Motor neuron (in vitro differentiated cells): ENCODE data around the gene C1orf21. TPM values are rescaled to one million over a fixed set of nuclear protein-coding genes. Genes with fewer than 3 reads are reported as not detected.

Source experiments
- ATAC-seq, 8 experiments: fragments of 200-7000 bp; cut with Tn5 transposase; replicated peaks in 6 of 8; 2 replicates each; pipeline ENCODE4 v1.8.0; 2021; ENCODE audit warnings: mild to moderate bottlenecking in 8 of 8, moderate library complexity in 8 of 8
- H3K27ac ChIP-seq, 2 donors: fragments of 250-450 bp; sonication (Bioruptor Pico); 2 replicates each; pipeline ENCODE4 v1.9.0; 2021; ENCODE audit warnings: antibody characterized with exemption in 2 of 2, mild to moderate bottlenecking in 2 of 2, moderate library complexity in 1 of 2
- H3K4me1 ChIP-seq, 2 donors: fragments of 250-450 bp; sonication (Bioruptor Pico); replicated peaks in 1 of 2; 2 replicates each; pipeline ENCODE4 v1.6.1; 2021; ENCODE audit warnings: antibody characterized with exemption in 2 of 2, mild to moderate bottlenecking in 2 of 2, moderate library complexity in 1 of 2
- H3K4me3 ChIP-seq, 5 donors: fragments of 250-450 bp; sonication (Bioruptor Pico); 2 replicates each; pipeline ENCODE4 v1.9.0; 2021; ENCODE audit warnings: antibody characterized with exemption in 5 of 5, mild to moderate bottlenecking in 5 of 5, moderate library complexity in 4 of 5
- whole genome bisulfite sequencing, 10 experiments: fragments of 450-650 bp; shearing (Covaris generic); methylation state at CpG; one replicate each; pipeline ENCODE4 v1.0.0; 2022; 5-methylcytosine and 5-hydroxymethylcytosine counted together
- in situ Hi-C, 9 experiments: fragments of 400-800 bp; cut with MboI; loops; one replicate each; pipeline ENCODE4 v1.15.0; 2021; ENCODE audit warnings: low sequenced_read_pairs in 9 of 9, low pct_unique_long_range_greater_than_20kb in 2 of 9; ENCODE audit not compliant: unreplicated experiment in 9 of 9
- total RNA-seq, 8 experiments: library from RNA; unstranded; fragments of 300-600 nt; gene quantifications; 2 replicates each; pipeline versions ENCODE4 v1.2.3 to v1.2.4, GENCODE V29; 2022

C1orf21 gene
- total RNA-seq, 8 experiments from 2014 or later, result 0.49 to 43.9 (median 17.9) TPM

GRCh38 chr1:184632415-184633175 is 245.8 kb downstream of the C1orf21 start:
- 54 to 100% (median 87%) methylated on average over 1 to 8 of the region's 8 CpGs; no CpG with 5 or more reads in 2 of the 10 experiments for WGBS, 10 experiments
- H3K4me1 ChIP-seq, result peaks cover 0 to 11% of the 10 kb centered on the region in 2 donors
- ATAC-seq, result no peak
- H3K27ac ChIP-seq, result no peak overlapping the region
- H3K4me3 ChIP-seq, result no peak overlapping the region
- in situ Hi-C loops, result no loop called here

GRCh38 chr1:184633785-184634184 is 247.0 kb downstream of the C1orf21 start:
- no peak overlapping the region for H3K4me3 ChIP-seq
- WGBS, 10 experiments, result 60 to 100% (median 80%) methylated on average over 1 to 4 of the region's 4 CpGs; no CpG with 5 or more reads in 2 of the 10 experiments
- H3K4me1 ChIP-seq, result peaks cover 0 to 11% of the 10 kb centered on the region in 2 donors
- H3K27ac ChIP-seq, result no peak overlapping the region
- in situ Hi-C loops, result no loop called here
- ATAC-seq, result peak in 1 of 8 experiments; percentile 19

- no peak for ATAC-seq
- H3K27ac ChIP-seq, result no peak overlapping the region
- in situ Hi-C loops, result no loop called here
- H3K4me1 ChIP-seq, result peaks cover 0 to 11% of the 10 kb centered on the region in 2 donors
- no peak overlapping the region for H3K4me3 ChIP-seq
- WGBS, 10 experiments, result 75 to 100% (median 89%) methylated on average over 1 of the region's 1 CpG; no CpG with 5 or more reads in 5 of the 10 experiments
These were observed 247.5 kb downstream of the C1orf21 start for GRCh38 chr1:184634296-184634695.

GRCh38 chr1:184635347-184635979 is 248.6 kb downstream of the C1orf21 start:
- H3K4me3 ChIP-seq, result no peak overlapping the region
- no peaks in the 10 kb centered on the region for H3K4me1 ChIP-seq
- in situ Hi-C loops, result no loop called here
- WGBS, 10 experiments, result 0 to 100% (median 89%) methylated on average over 1 to 6 of the region's 6 CpGs; no CpG with 5 or more reads in 3 of the 10 experiments
- no peak for ATAC-seq
- H3K27ac ChIP-seq, result no peak overlapping the region

- Histone ChIP-seq H3K4me1 (no peaks in the 10 kb centered on the region), H3K4me3 (no peak overlapping the region), H3K27ac (no peak overlapping the region)
- ATAC-seq, result no peak
- in situ Hi-C loops, result no loop called here
- WGBS, 10 experiments, result 73 to 97% (median 83%) methylated on average over 3 to 6 of the region's 6 CpGs; no CpG with 5 or more reads in 4 of the 10 experiments
These were observed 249.2 kb downstream of the C1orf21 start for GRCh38 chr1:184635980-184636431.

GRCh38 chr1:184637664-184638240 is 250.9 kb downstream of the C1orf21 start:
- in situ Hi-C loops, result no loop called here
- ATAC-seq, result no peak
- 39 to 100% (median 77%) methylated on average over 1 to 2 of the region's 2 CpGs for WGBS, 10 experiments

GRCh38 chr1:184639205-184639604 is 252.4 kb downstream of the C1orf21 start:
- in situ Hi-C loops, result no loop called here
- no peak for ATAC-seq
- 80 to 100% methylated on average over 2 of the region's 2 CpGs; no CpG with 5 or more reads in 8 of the 10 experiments for WGBS, 10 experiments

More at GRCh38 chr1:184637664-184638240, 250.9 kb downstream of the C1orf21 start:
- Histone ChIP-seq H3K4me3 (no peak overlapping the region), H3K4me1 (peaks cover 0 to 3% of the 10 kb centered on the region in 2 donors), H3K27ac (no peak overlapping the region)

GRCh38 chr1:184640505-184640904 is 253.7 kb downstream of the C1orf21 start:
- no peak for ATAC-seq
- in situ Hi-C loops, result no loop called here
- no peak overlapping the region for H3K4me3 ChIP-seq
- H3K4me1 ChIP-seq, result peaks cover 0 to 3% of the 10 kb centered on the region in 2 donors
- no peak overlapping the region for H3K27ac ChIP-seq
- 40 to 100% (median 90%) methylated on average over 1 to 3 of the region's 3 CpGs for WGBS, 10 experiments

More at GRCh38 chr1:184639205-184639604, 252.4 kb downstream of the C1orf21 start:
- no peak overlapping the region for H3K27ac ChIP-seq
- H3K4me3 ChIP-seq, result no peak overlapping the region
- peaks cover 0 to 3% of the 10 kb centered on the region in 2 donors for H3K4me1 ChIP-seq

GRCh38 chr1:184641894-184642293 is 255.1 kb downstream of the C1orf21 start:
- Histone ChIP-seq H3K4me3 (no peak overlapping the region), H3K27ac (no peak overlapping the region), H3K4me1 (peaks cover 12 to 13% of the 10 kb centered on the region in 2 donors)
- 70 to 100% (median 94%) methylated on average over 1 to 2 of the region's 2 CpGs; no CpG with 5 or more reads in 4 of the 10 experiments for WGBS, 10 experiments
- peak in 1 of 8 experiments; percentile 18 for ATAC-seq
- in situ Hi-C loops, result no loop called here

- H3K27ac ChIP-seq, result no peak overlapping the region
- H3K4me1 ChIP-seq, result peaks cover 15 to 16% of the 10 kb centered on the region in 2 donors
- no peak overlapping the region for H3K4me3 ChIP-seq
- ATAC-seq, result no peak
- 25 to 100% (median 70%) methylated on average over 1 of the region's 1 CpG; no CpG with 5 or more reads in 1 of the 10 experiments for WGBS, 10 experiments
- in situ Hi-C loops, result no loop called here
These were observed 256.8 kb downstream of the C1orf21 start for GRCh38 chr1:184643661-184644060.

- no peak overlapping the region for H3K27ac ChIP-seq
- WGBS, 10 experiments, result 76 to 100% (median 100%) methylated on average over 1 to 7 of the region's 11 CpGs; no CpG with 5 or more reads in 5 of the 10 experiments
- no peak overlapping the region for H3K4me3 ChIP-seq
- ATAC-seq, result no peak
- in situ Hi-C loops, result no loop called here
- peaks cover 15 to 16% of the 10 kb centered on the region in 2 donors for H3K4me1 ChIP-seq
These were observed 257.9 kb downstream of the C1orf21 start for GRCh38 chr1:184644771-184645170.

GRCh38 chr1:184646178-184646701 is 259.4 kb downstream of the C1orf21 start:
- no peak overlapping the region for H3K4me3 ChIP-seq
- 26 to 80% (median 46%) methylated on average over 1 to 3 of the region's 3 CpGs; no CpG with 5 or more reads in 4 of the 10 experiments for WGBS, 10 experiments
- H3K4me1 ChIP-seq, result peaks cover 15 to 16% of the 10 kb centered on the region in 2 donors
- ATAC-seq, result peak in 5 of 8 experiments; percentile 80 to 89 (median 86)
- H3K27ac ChIP-seq, result peak overlapping the region; percentile 34 to 70
- in situ Hi-C loops, result no loop called here
